Adipose tissue (tissue), 3 donors: ENCODE data around the gene CYTH1. TPM values are rescaled to one million over a fixed set of nuclear protein-coding genes. Genes with fewer than 3 reads are reported as not detected.

Experiments used
- H3K27ac ChIP-seq: one replicate; pipeline ENCODE4 v1.5.1; 2013; ENCODE audit warnings: low read depth, low read length
- WGBS, 3 donors: extraction: QIAGEN DNeasy Blood & Tissue Kit; methylation state at CpG; one replicate each; pipeline ENCODE4 v1.1.7; 2013; 5-methylcytosine and 5-hydroxymethylcytosine counted together
- polyA plus RNA-seq, 3 donors: library from polyadenylated mRNA; stranded (reverse); fragments of 200-250 nt; gene quantifications; one replicate each; pipeline ENCODE4 v1.2.3, GENCODE V29; 2013
- donor health status: healthy with polysubstance abuse.
- donor health status: Bipolar disorder and iron deficiency.
- donor health status: healthy.

CYTH1 gene
- polyA plus RNA-seq, 3 donors, result 23.8 to 42.1 (median 41.7) TPM

DNA sequence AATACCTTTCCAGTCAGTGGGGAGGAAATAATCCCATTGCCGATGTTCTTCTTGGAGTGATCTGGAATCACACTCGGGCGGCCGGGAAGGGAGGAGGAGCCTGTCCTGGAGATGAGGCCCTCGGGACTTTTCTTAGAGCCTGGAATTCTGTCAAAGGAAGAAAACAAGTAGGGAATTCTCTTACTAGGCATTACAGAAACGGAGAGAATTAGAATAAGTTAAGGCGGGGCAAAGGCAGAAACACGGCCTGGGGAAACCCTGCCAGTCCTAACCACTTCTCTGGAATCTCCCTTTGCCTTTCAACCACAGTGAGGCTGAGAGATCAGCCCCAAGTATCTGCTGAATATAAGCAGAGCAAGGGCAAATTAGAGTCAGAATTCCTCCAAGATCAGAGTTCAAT is 30.8 kb upstream of the CYTH1 start:
- 36 to 72% (median 42%) methylated on average over 8 of the region's 8 CpGs for WGBS, 3 donors
- no peak overlapping the region for H3K27ac ChIP-seq

- 83 to 88% (median 86%) methylated on average over 4 of the region's 4 CpGs for WGBS, 3 donors
- no peak overlapping the region for H3K27ac ChIP-seq
These were observed 26.1 kb upstream of the CYTH1 start for GRCh38 chr17:78808163-78808562.

DNA sequence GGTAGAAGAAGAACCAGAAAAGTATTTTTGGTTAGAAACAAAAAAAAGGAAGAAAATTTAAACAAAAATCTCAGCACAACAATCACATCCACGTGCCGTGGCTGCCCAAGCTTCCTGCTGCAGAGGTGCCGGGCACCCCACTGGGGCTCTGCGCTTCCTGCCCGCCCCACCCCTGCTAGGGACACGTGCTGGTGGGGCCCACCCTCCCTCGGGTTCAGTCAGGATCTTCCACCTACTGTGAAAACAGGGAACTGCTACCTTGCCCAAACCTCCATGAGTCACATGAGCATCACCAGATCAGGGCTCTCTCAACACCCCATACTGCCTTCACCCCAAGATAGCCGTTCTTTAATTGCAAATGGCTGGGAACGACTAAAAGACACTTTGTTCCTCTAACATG is 24.4 kb upstream of the CYTH1 start:
- no peak overlapping the region for H3K27ac ChIP-seq
- WGBS, 3 donors, result 59 to 73% (median 62%) methylated on average over 9 of the region's 9 CpGs

DNA sequence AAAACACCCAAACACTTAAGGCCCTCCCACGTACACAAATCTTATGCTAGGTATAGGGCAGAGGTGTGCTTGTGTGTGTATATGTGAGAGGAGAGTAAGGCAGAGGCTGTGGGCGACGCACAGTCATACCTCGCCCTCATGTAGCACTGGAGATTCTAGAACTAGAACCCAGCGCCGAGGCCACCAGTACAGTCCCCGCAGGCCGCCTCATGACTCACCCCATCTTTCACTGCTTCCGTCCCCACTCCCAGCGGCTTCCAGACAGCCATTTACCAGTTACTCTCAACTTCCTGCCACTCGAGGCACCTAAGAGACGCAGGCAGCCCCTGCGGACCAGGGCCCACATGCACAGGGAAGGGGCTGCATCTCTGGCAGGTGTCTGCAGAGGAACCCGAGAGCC is 23.2 kb upstream of the CYTH1 start:
- WGBS, 3 donors, result 87 to 89% (median 87%) methylated on average over 14 of the region's 14 CpGs

DNA sequence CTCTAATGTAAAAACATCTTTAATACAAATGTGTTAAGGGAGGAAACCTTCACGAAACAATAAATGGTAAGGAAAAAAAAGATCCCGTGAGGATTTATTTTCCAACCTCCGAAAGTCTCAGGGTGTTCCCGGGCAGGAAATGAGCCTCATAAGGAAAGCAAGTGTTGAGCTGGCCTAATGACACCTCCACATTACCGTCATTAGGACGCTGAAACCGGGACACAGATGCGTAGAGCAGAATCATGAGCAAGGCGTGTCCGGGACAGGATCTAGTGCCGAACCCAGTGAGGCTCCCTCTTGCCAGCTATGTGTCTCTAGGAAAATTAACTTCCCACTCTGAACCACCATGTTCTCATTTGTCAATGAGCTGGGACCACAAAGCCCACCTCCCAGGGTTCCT is 22.7 kb upstream of the CYTH1 start:
- WGBS, 3 donors, result 70 to 83% (median 73%) methylated on average over 11 of the region's 11 CpGs

More for the DNA sequence above, 23.2 kb upstream of the CYTH1 start:
- no peak overlapping the region for H3K27ac ChIP-seq

GRCh38 chr17:78803186-78803845 is 21.2 kb upstream of the CYTH1 start:
- no peak overlapping the region for H3K27ac ChIP-seq
- 56 to 89% (median 56%) methylated on average over 21 of the region's 21 CpGs for WGBS, 3 donors

More for the DNA sequence above, 22.7 kb upstream of the CYTH1 start:
- no peak overlapping the region for H3K27ac ChIP-seq

DNA sequence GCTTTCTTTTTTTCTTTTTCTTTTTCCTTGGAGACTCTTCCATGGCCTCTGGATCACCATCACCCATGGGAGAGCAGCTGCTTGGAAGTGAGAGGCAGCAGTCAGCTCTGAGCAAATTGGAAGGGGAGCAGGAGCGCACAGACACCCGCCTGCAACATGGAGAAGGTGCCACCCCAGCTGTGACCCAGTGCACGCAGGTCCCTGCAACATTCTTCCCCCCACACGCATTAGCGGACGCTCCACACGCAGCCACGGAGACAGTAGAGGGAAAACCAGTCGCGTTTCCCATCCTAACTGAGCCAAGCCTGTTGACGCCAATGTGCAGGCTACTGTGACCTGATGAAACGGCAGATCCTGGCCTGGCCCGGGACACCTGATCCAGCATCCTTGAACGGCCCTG is 20.4 kb upstream of the CYTH1 start:
- WGBS, 3 donors, result 95 to 96% (median 95%) methylated on average over 14 of the region's 14 CpGs
- H3K27ac ChIP-seq, result no peak overlapping the region

GRCh38 chr17:78802008-78802407 is 19.9 kb upstream of the CYTH1 start:
- H3K27ac ChIP-seq, result no peak overlapping the region
- WGBS, 3 donors, result 88 to 98% (median 94%) methylated on average over 23 to 30 of the region's 30 CpGs

DNA sequence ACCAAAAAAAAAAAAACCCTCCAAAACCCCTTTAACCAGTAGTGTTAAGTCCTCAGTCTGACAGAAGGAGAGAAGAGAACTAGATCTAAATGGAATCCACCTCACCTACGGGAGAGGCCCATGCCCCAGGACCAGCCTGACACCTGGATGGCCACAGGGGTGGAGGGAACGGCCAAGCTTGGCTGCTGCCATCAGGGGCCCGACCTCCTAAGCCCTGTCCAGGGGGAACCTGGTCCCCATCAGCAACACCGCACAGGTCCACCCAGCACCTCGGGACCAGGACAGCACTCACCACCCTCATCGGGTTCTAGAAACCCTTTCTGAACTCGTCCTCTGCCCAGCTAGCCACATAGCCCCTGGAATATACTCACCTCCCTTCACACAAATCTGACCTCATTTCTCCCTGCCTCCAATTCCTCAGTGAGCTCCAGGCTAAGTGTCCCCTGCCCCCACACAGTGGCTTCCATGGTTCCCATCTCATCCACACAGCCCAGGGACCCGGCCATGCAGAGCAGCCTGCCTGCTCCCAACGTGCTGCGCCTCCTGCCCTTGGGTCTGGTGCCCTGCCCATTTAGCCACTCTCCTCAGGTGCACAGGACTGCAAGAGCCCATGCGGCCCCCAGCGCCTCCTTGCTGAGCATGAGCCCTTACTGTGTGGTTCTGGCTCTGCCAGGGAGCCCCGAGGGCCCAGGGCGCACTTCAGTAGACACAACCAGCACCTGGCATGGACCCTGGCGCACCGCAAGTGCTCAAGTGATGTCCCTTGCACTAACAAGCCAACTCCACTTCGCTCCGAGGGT is 18.3 kb upstream of the CYTH1 start:
- no peak overlapping the region for H3K27ac ChIP-seq

GRCh38 chr17:78798695-78799559 is 16.9 kb upstream of the CYTH1 start:
- no peak overlapping the region for H3K27ac ChIP-seq
- 80 to 84% (median 83%) methylated on average over 33 of the region's 33 CpGs for WGBS, 3 donors

More for the DNA sequence above, 18.3 kb upstream of the CYTH1 start:
- WGBS, 3 donors, result 91 to 95% (median 93%) methylated on average over 18 of the region's 18 CpGs

GRCh38 chr17:78797691-78798585 is 15.9 kb upstream of the CYTH1 start:
- no peak overlapping the region for H3K27ac ChIP-seq
- WGBS, 3 donors, result 84 to 91% (median 88%) methylated on average over 28 of the region's 28 CpGs

DNA sequence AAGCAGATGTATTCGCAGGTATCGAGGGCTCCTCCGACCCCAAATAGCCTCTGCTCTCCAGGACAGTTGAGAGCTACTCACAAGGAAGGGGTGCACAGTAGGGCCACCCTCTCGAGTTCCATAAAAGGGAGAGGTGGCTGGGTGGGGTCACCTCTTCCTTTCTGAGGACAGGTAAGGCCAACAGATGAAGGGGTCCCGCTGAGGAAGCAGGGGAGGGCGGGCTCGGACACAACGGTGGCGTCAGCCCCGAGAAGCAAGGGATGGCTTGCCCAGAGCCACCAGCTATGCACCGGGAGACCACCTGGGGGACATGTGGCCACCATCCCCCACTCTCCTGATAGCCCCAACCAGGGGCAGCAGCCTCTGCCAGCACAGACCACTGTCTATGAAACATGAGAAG is 15.1 kb upstream of the CYTH1 start:
- no peak overlapping the region for H3K27ac ChIP-seq
- WGBS, 3 donors, result 88 to 92% (median 90%) methylated on average over 11 of the region's 11 CpGs

DNA sequence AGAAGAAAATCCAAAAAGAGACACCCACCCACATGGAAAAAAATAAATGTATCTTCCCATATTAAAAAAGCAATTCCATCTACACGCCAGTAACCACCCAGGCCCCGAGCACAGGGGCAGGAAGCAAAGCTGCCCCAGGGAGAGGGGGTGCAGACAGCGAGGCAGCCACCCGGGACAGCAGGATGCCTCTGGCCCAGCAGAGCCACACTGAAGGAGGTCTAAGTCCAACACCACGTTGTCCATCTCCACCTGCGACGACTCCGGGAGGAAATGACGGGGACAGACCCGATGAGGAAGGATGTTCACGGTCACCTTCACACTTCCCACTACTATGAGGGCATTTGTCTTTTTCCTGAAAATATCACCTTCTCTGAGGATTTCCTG is 14.4 kb upstream of the CYTH1 start:
- H3K27ac ChIP-seq, result no peak overlapping the region
- 62 to 77% (median 69%) methylated on average over 11 of the region's 11 CpGs for WGBS, 3 donors

- H3K27ac ChIP-seq, result no peak overlapping the region
- WGBS, 3 donors, result 82 to 87% (median 86%) methylated on average over 14 of the region's 14 CpGs
These were observed 13.9 kb upstream of the CYTH1 start for GRCh38 chr17:78795861-78796516.

GRCh38 chr17:78794864-78795640 is 13.0 kb upstream of the CYTH1 start:
- H3K27ac ChIP-seq, result no peak overlapping the region
- WGBS, 3 donors, result 90 to 95% (median 95%) methylated on average over 20 to 22 of the region's 22 CpGs

GRCh38 chr17:78794399-78794798 is 12.3 kb upstream of the CYTH1 start:
- 92% methylated on average over 16 of the region's 16 CpGs for WGBS, 3 donors
- no peak overlapping the region for H3K27ac ChIP-seq

GRCh38 chr17:78793968-78794367 is 11.9 kb upstream of the CYTH1 start:
- WGBS, 3 donors, result 79 to 95% (median 93%) methylated on average over 6 of the region's 6 CpGs
- H3K27ac ChIP-seq, result no peak overlapping the region
